Skeletal muscle satellite cell (primary cell): ENCODE results near the gene KRTAP12-4. TPM values are rescaled to one million over a fixed set of nuclear protein-coding genes. Genes with fewer than 3 reads are reported as not detected.
"Not testable (repeated sequence)": the region's sequence is repeated elsewhere in the genome, so short reads cannot be mapped to it uniquely, and the experiment has no call there.

Experiments used
- H3K27me3 ChIP-seq: 2 replicates; pipeline ENCODE4 v1.7.0; 2013; ENCODE audit warnings: low read length; ENCODE audit not compliant: control insufficient read depth, insufficient read depth
- H3K36me3 ChIP-seq: 2 replicates; pipeline ENCODE4 v1.7.0; 2013; ENCODE audit warnings: mild to moderate bottlenecking, control low read depth, low read length; ENCODE audit not compliant: insufficient read depth
- H3K4me1 ChIP-seq: 2 replicates; pipeline ENCODE4 v1.7.0; 2013; ENCODE audit warnings: low read length; ENCODE audit not compliant: control insufficient read depth, insufficient read depth
- H3K4me2 ChIP-seq: 2 replicates; pipeline ENCODE4 v1.7.0; 2013; ENCODE audit warnings: mild to moderate bottlenecking, low read length
- H3K4me3 ChIP-seq: 2 replicates; pipeline ENCODE4 v1.7.0; 2013; ENCODE audit warnings: low read length
- H3K9ac ChIP-seq: 2 replicates; pipeline ENCODE4 v1.7.0; 2013; ENCODE audit warnings: mild to moderate bottlenecking, low read depth, low read length, moderate library complexity
- H3K9me3 ChIP-seq: replicated peaks from 2 replicates; pipeline ENCODE4 v1.7.0; 2013; ENCODE audit warnings: mild to moderate bottlenecking, control low read depth, low read length
- small RNA-seq: library from RNA; depleted of rRNA; stranded (forward); fragments of <200 nt; gene quantifications from one replicate; pipeline ENCODE3, GENCODE V24; 2012

The KRTAP12-4 gene

GRCh38 chr21:44612669-44613229 is 41.7 kb downstream of the KRTAP12-4 start:
- Histone ChIP-seq H3K27me3 (peaks cover 28% of the 10 kb centered on the region), H3K4me1 (no peaks in the 10 kb centered on the region), H3K4me3 (no peak overlapping the region), H3K9me3 (peaks cover 3% of the 10 kb centered on the region), H3K9ac (no peak overlapping the region), H3K4me2 (no peak overlapping the region), H3K36me3 (no peaks in the 10 kb centered on the region)

- Histone ChIP-seq H3K9ac (no peak within 1 kb of the TSS), H3K9me3 (peaks cover 3% of the 10 kb centered on the region), H3K36me3 (no peaks in the 10 kb centered on the region), H3K4me1 (no peaks in the 10 kb centered on the region), H3K4me3 (no peak within 1 kb of the TSS), H3K4me2 (no peak within 1 kb of the TSS), H3K27me3 (peaks cover 22% of the 10 kb centered on the region)
Observed at GRCh38 chr21:44612029-44612486, 42.4 kb downstream of the KRTAP12-4 start, which contains the start of gene KRTAP10-8. KRTAP10-8 (plus strand) TSS chr21:44612079; CDS start chr21:44612101, 22 bp downstream.

- no peak overlapping the region for H3K4me3 ChIP-seq
- peaks cover 3% of the 10 kb centered on the region for H3K9me3 ChIP-seq
- H3K4me1 ChIP-seq, result no peaks in the 10 kb centered on the region
- no peak overlapping the region for H3K9ac ChIP-seq
- H3K4me2 ChIP-seq, result no peak overlapping the region
- H3K36me3 ChIP-seq, result no peaks in the 10 kb centered on the region
- peaks cover 17% of the 10 kb centered on the region for H3K27me3 ChIP-seq
Observed at GRCh38 chr21:44611551-44611950, 42.9 kb downstream of the KRTAP12-4 start.

- H3K4me1 ChIP-seq, H3K4me2 ChIP-seq, H3K9ac ChIP-seq, H3K4me3 ChIP-seq, H3K36me3 ChIP-seq, H3K9me3 ChIP-seq: not testable (repeated sequence)
- H3K27me3 ChIP-seq, result peaks cover 13% of the 10 kb centered on the region
Observed at GRCh38 chr21:44610157-44610843, 44.2 kb downstream of the KRTAP12-4 start.

- no peaks in the 10 kb centered on the region for H3K36me3 ChIP-seq
- H3K27me3 ChIP-seq, result peaks cover 24% of the 10 kb centered on the region
- peaks cover 3% of the 10 kb centered on the region for H3K9me3 ChIP-seq
- no peaks in the 10 kb centered on the region for H3K4me1 ChIP-seq
- no peak overlapping the region for H3K9ac ChIP-seq
- H3K4me3 ChIP-seq, result no peak overlapping the region
- no peak overlapping the region for H3K4me2 ChIP-seq
Observed at GRCh38 chr21:44609193-44609592, 45.3 kb downstream of the KRTAP12-4 start.

- H3K9me3 ChIP-seq, result no peaks in the 10 kb centered on the region
- H3K27me3 ChIP-seq, result peaks cover 40% of the 10 kb centered on the region
- no peak overlapping the region for H3K4me2 ChIP-seq
- H3K4me3 ChIP-seq, result no peak overlapping the region
- no peaks in the 10 kb centered on the region for H3K36me3 ChIP-seq
- no peak overlapping the region for H3K9ac ChIP-seq
- H3K4me1 ChIP-seq, result no peaks in the 10 kb centered on the region
Observed at GRCh38 chr21:44606495-44606894, 48.0 kb downstream of the KRTAP12-4 start.

Small RNA genes within 50 kb of the gene (small RNA-seq; reads per million reads assigned to genes)
- gene KRTAP12-6P, result not detected
